OCI-LY1 (cell line): ENCODE data around the gene POT1.

Source experiments
- CTCF ChIP-seq: fragments of 200-600 bp; sonication (generic), shearing (Covaris generic); IDR thresholded peaks from 2 replicates; pipeline ENCODE4 v1.5.1; 2017; ENCODE audit warnings: mild to moderate bottlenecking, antibody characterized with exemption, low read length, moderate library complexity, mixed read lengths
- EZH2 ChIP-seq: fragments of 200-600 bp; sonication (generic), shearing (Covaris generic); IDR thresholded peaks from 2 replicates; pipeline ENCODE4 v1.8.0; 2017; ENCODE audit warnings: borderline replicate concordance, mixed run types, mild to moderate bottlenecking, antibody characterized with exemption, low read length, moderate library complexity, mixed read lengths

GRCh38 chr7:124811341-124811740 lies 118.3 kb downstream of the POT1 start:
- TF ChIP-seq CTCF (no peak), EZH2 (no peak)
